SU-DHL-6 (cell line): ENCODE data around the gene GPI.

Experiments used
- EZH2phosphoT487 ChIP-seq: fragments of 200-600 bp; sonication (generic), shearing (Covaris generic); conservative IDR thresholded peaks from 2 replicates; pipeline ENCODE4 v1.6.1; 2018; ENCODE audit warnings: mild to moderate bottlenecking, antibody characterized with exemption, low read length, moderate library complexity, mixed read lengths
- TF ChIP-seq, protein P1 (sequence below): fragments of 200-600 bp; sonication (generic); IDR thresholded peaks from one replicate; pipeline ENCODE4 v1.5.1; 2017; ENCODE audit warnings: antibody characterized with exemption, mild to moderate bottlenecking, low read length, moderate library complexity; ENCODE audit not compliant: insufficient read depth, poor library complexity, severe bottlenecking

DNA sequence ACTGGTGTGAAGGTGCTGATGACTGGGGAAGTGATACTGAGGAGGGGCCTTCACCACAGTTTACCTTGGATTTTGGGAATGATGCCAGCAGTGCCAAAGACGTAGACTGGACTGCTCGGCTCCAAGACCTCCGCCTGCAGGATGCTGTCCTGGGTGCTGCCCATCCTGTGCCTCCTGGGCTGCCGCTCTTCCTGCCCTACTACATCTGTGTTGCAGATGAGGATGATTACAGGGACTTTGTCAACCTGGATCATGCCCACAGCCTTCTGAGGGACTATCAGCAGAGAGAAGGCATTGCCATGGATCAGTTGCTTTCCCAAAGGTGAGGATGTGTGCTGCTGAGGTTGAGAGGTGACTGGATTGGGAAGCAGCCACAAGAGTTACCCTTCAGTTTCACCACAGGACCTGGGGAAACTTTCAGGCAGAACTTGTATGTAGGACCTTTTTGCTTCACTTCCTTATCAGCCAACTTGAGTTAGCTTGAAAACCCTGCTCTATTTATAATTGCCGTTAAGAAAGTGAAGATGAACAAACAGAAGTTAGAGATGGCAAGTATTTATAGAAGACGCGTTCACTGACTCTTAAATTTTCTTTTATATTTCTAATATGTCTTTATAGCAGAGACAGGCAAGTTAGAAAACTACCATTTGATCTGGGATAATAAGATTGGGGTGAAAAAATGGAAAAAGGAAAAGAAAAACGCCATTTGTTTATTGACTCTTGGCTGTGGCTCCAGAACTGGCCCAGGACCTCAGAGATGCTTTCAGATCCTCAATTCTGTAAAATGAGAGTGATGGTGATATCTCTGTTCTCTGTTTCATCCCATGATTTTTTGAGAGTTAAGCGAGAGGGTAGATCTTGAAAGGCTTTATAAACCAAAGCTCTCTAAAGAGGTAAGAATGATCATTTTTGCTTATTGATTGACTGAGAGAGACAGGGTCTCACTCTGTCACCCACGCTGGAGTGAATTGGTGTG, 44.5 kb downstream of the GPI start:
- TF ChIP-seq EZH2phosphoT487, result no peak
- TF ChIP-seq, protein P1, sequence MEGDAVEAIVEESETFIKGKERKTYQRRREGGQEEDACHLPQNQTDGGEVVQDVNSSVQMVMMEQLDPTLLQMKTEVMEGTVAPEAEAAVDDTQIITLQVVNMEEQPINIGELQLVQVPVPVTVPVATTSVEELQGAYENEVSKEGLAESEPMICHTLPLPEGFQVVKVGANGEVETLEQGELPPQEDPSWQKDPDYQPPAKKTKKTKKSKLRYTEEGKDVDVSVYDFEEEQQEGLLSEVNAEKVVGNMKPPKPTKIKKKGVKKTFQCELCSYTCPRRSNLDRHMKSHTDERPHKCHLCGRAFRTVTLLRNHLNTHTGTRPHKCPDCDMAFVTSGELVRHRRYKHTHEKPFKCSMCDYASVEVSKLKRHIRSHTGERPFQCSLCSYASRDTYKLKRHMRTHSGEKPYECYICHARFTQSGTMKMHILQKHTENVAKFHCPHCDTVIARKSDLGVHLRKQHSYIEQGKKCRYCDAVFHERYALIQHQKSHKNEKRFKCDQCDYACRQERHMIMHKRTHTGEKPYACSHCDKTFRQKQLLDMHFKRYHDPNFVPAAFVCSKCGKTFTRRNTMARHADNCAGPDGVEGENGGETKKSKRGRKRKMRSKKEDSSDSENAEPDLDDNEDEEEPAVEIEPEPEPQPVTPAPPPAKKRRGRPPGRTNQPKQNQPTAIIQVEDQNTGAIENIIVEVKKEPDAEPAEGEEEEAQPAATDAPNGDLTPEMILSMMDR, result no peak
